Effector memory CD8-positive, alpha-beta T cell (primary cell): ENCODE data around the gene STARD13.
"Not testable (repeated sequence)": the region's sequence is repeated elsewhere in the genome, so short reads cannot be mapped to it uniquely, and the experiment has no call there.

ENCODE experiments used
- ATAC-seq: fragments of 150-1000 bp; cut with Tn5 transposase; replicated peaks from 2 replicates; pipeline ENCODE4 v1.10.0; 2021; ENCODE audit warnings: mild to moderate bottlenecking, moderate library complexity
- DNase-seq, 3 experiments: peaks; one replicate each; pipeline ENCODE4 v3.0.0; 2021
- H3K27ac Mint-ChIP-seq, 2 donors: one replicate each; pipeline ENCODE4 v1.8.0; 2022; ENCODE audit warnings: mild to moderate bottlenecking in 2 of 2, mixed read lengths in 2 of 2, moderate library complexity in 2 of 2
- H3K27me3 Mint-ChIP-seq, 2 donors: one replicate each; pipeline ENCODE4 v1.8.0; 2022; ENCODE audit warnings: mixed read lengths in 2 of 2
- H3K36me3 Mint-ChIP-seq: one replicate; pipeline ENCODE4 v1.8.0; 2022; ENCODE audit warnings: mild to moderate bottlenecking, moderate library complexity, mixed read lengths; ENCODE audit not compliant: insufficient read depth
- H3K4me1 Mint-ChIP-seq, 2 donors: one replicate each; pipeline ENCODE4 v1.8.0; 2022; ENCODE audit warnings: low read depth in 2 of 2, mixed read lengths in 2 of 2
- H3K4me3 Mint-ChIP-seq, 2 donors: one replicate each; pipeline ENCODE4 v1.8.0; 2022; ENCODE audit warnings: mild to moderate bottlenecking in 2 of 2, mixed read lengths in 2 of 2, moderate library complexity in 2 of 2
- H3K9me3 Mint-ChIP-seq, 2 donors: one replicate each; pipeline ENCODE4 v1.8.0; 2022; ENCODE audit warnings: mixed read lengths in 2 of 2

STARD13 gene

GRCh38 chr13:33249894-33250293 lies 35.7 kb downstream of the STARD13 start:
- no peak overlapping the region for H3K4me3 Mint-ChIP-seq
- H3K27me3 Mint-ChIP-seq, result peaks cover 23 to 33% of the 10 kb centered on the region in 2 donors
- ATAC-seq (no peak), DNase-seq (no peak)
- H3K9me3 Mint-ChIP-seq, result no peaks in the 10 kb centered on the region
- H3K36me3 Mint-ChIP-seq, result no peaks in the 10 kb centered on the region
- H3K4me1 Mint-ChIP-seq, result no peaks in the 10 kb centered on the region
- H3K27ac Mint-ChIP-seq, result no peak overlapping the region

DNA sequence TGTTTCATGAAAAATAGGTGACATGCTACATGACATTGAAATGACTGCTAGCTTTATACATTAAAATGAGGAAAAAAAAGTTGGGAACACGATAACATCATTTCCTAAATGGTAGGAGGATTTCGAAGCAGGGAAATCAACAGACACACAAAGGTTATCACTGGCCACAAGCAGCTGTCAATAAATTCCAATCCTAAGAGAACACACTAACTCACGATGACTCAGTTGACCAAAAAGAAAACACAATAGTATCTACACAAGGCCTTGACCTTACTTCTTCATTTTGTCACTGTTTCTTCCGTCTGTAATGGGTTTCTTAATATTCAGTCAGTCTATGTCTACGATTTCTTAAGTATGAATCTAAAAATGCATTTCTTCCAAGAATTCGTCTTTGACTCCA lies 36.5 kb downstream of the STARD13 start:
- no peaks in the 10 kb centered on the region for H3K4me1 Mint-ChIP-seq
- ATAC-seq, result no peak
- no peak overlapping the region for H3K27ac Mint-ChIP-seq
- H3K27me3 Mint-ChIP-seq, result peaks cover 23 to 32% of the 10 kb centered on the region in 2 donors
- H3K9me3 Mint-ChIP-seq, result no peaks in the 10 kb centered on the region
- no peak overlapping the region for H3K4me3 Mint-ChIP-seq
- DNase-seq, result no peak
- H3K36me3 Mint-ChIP-seq, result no peaks in the 10 kb centered on the region

DNA sequence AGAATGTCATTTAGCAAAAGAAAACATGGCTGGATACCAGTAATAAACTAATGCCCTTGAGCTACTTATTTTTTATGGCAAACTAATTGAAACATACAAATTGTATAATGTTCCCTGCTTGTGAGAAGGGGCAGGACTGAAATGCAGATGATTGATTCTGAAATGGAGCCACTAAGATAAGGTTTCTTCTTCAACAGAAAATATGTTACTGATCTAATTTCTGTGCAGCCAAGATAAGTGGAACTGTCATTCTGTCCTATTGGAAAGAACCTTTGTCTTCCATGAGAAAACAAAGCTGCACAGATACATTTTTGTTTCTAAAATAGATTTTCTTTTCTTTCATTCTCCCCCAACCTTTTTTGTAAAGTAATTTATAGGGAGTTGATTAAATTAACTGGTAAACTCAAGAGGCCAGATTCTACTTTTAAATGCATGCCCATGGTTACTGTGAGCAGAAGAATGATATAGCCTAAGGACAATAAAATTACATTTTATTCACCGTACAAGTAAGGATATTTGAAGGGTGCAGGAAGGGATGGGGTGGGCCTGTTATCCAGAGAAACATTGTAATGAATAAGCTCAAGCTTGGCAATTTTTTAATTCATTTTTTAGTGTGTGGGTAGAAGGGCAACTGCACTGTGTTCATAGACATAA lies 39.9 kb downstream of the STARD13 start:
- Mint-ChIP-seq H3K9me3 (no peaks in the 10 kb centered on the region), H3K27me3 (peaks cover 6 to 27% of the 10 kb centered on the region in 2 donors), H3K27ac (no peak overlapping the region), H3K36me3 (no peaks in the 10 kb centered on the region), H3K4me1 (no peaks in the 10 kb centered on the region), H3K4me3 (no peak overlapping the region)
- DNase-seq, result no peak
- no peak for ATAC-seq

DNA sequence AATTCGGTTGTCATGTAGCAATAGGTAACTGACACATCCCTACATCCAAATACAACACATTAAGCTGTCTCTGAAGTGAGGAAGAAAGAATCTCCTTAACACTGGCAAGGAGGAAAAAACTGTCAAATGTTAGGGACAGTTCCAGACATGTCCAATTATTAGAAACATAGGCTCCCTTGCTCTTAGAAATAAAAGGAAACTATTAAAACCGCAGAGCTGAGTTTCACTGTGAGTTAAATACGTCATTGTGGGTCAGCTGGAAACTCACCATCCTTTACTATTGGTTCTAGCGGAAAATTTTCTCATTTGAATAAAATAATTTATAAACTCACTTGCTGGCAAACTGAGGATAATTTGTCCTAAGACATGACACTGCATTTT lies 40.7 kb downstream of the STARD13 start:
- Mint-ChIP-seq H3K36me3 (no peaks in the 10 kb centered on the region), H3K9me3 (no peaks in the 10 kb centered on the region), H3K27ac (no peak overlapping the region), H3K4me3 (no peak overlapping the region), H3K4me1 (no peaks in the 10 kb centered on the region), H3K27me3 (peaks cover 9 to 27% of the 10 kb centered on the region in 2 donors)
- DNase-seq, result no peak
- no peak for ATAC-seq

DNA sequence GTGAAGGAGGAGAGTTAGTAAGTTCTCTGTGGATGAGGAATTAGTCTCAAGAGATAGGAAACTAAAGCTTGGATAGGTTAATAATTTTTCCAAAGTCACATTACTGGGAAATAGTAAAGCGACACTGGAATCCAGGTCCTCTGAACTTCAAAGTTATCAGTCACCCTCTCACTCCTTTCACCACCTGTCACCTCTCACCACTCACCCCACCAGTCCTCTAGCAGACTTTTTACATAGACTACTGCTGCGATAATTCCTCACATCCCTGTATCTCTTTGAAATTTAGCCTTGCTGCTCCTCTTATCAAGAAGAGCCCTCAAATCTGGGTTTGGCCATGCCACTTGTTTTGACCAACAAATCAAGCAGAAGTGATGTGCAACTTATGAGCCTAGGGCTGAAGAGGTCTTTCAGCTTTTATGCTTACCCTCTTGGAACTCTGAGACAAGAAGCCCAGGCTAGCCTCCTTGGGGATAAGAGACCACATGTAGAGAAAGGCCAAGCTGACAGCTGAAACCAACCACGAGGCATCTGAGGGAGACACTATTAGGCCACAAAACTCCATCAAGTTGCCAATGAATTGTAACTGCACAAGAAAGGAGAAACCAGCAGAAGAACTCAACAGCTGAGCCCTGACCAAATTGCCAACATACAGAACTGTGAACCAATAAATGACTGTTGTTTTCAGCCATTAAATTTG lies 41.2 kb downstream of the STARD13 start:
- DNase-seq (no peak), ATAC-seq (no peak)
- Mint-ChIP-seq H3K27ac (no peak overlapping the region), H3K4me1 (no peaks in the 10 kb centered on the region), H3K9me3 (no peaks in the 10 kb centered on the region), H3K36me3 (no peaks in the 10 kb centered on the region), H3K4me3 (no peak overlapping the region), H3K27me3 (peaks cover 14 to 23% of the 10 kb centered on the region in 2 donors)

DNA sequence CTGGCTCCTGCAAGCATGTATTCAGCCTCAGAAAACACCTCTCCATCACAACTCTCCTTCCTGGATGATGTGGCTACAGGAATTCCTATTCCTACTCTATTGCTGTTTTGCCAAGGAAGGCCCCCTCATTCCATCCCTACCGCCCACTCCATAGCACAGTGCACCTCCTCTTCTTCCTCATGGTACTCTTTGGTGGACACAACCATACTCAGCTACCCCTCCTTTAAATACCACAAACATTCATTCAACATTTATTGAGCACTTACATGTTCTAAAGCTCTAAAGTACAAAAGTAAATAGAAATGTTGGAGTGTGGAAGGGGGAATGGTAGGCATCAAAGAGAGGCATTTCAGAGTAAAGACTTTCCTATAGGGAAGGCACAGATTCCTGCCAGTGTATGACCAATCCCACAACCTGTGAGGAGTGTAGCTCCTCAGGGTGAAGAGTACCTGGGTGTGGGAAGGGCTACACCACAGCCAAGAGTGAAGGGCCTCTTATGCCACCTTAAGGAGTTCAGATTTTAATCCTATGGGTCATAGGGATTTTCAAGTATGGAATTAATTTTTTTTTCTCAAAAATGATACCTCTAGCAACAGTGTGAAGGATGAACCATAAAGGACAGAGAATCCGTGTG lies 42.5 kb downstream of the STARD13 start:
- no peak overlapping the region for H3K27ac Mint-ChIP-seq

GRCh38 chr13:33242372-33242771 lies 43.2 kb downstream of the STARD13 start:
- ATAC-seq, DNase-seq, H3K9me3 Mint-ChIP-seq, H3K27ac Mint-ChIP-seq, H3K4me3 Mint-ChIP-seq, H3K36me3 Mint-ChIP-seq, H3K4me1 Mint-ChIP-seq: not testable (repeated sequence)
- H3K27me3 Mint-ChIP-seq, result peaks cover 17 to 23% of the 10 kb centered on the region in 2 donors

More for the DNA sequence above, 42.5 kb downstream of the STARD13 start:
- H3K36me3 Mint-ChIP-seq, result no peaks in the 10 kb centered on the region
- no peak for ATAC-seq
- no peaks in the 10 kb centered on the region for H3K9me3 Mint-ChIP-seq
- no peaks in the 10 kb centered on the region for H3K4me1 Mint-ChIP-seq
- peaks cover 14 to 18% of the 10 kb centered on the region in 2 donors for H3K27me3 Mint-ChIP-seq
- no peak overlapping the region for H3K4me3 Mint-ChIP-seq
- no peak for DNase-seq

DNA sequence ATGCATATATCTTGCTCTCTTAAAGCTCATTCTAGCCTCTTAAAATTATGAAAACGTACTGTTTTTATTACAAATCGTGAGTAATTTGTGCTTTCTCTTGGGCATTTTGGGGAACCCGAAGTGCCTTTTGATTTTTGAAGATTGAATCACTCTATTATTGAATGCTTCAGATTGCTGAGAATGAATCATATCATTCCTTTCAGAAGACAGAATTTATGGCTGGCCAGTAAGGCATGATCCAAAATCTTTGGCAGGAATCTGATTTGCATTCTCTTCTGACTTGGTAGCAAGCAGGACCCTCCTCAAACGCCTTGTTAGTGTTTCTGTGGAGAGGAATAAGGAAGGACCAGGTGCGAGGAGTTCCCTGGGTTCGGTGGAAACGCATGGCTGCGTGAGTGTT lies 49.5 kb downstream of the STARD13 start:
- Mint-ChIP-seq H3K4me1 (no peaks in the 10 kb centered on the region), H3K27ac (no peak overlapping the region), H3K9me3 (no peaks in the 10 kb centered on the region), H3K4me3 (no peak overlapping the region), H3K27me3 (peaks cover 12 to 24% of the 10 kb centered on the region in 2 donors), H3K36me3 (no peaks in the 10 kb centered on the region)
- DNase-seq (no peak), ATAC-seq (no peak)

DNA sequence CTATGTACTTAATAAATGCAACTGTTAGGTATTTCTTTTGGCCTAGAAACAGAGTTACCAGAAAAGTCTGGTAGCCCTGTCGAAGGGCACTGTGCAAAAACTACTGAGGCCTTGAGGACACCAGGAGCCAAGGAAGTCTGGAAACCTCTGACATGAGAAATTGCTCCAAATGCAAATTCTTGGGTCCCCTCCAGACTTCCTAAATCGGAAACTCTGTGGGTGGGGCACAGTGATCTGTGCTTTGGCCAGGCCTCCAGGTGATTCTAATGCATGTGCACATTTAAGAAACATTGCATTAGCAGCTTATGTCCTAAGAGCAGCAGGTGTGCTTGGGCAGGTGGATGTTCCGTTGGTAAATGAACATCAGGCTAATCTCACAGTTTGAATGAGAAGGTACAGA lies 50.0 kb downstream of the STARD13 start:
- H3K9me3 Mint-ChIP-seq, result no peaks in the 10 kb centered on the region
- no peaks in the 10 kb centered on the region for H3K4me1 Mint-ChIP-seq
- H3K27ac Mint-ChIP-seq, result no peak overlapping the region
- DNase-seq (no peak), ATAC-seq (no peak)
- H3K4me3 Mint-ChIP-seq, result no peak overlapping the region
- peaks cover 12 to 24% of the 10 kb centered on the region in 2 donors for H3K27me3 Mint-ChIP-seq
- H3K36me3 Mint-ChIP-seq, result no peaks in the 10 kb centered on the region

DNA sequence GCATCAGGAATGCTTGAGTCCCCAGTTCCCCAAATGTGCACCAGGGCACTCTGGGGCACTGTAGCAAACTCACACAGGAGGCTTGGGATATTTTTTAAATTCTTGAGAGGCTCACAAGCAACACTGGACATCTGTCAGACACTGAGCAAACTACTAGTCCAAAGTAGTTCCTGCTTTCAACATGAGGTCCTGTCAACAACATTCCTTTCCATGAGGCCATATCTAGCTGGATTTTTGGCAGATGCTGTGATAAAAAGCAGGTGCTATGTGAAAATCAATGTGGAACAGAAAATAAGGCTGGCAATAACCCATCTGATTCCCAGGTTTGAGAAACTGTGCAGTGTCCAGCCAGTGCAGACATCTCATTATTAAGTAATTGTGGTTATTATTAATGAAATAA lies 50.5 kb downstream of the STARD13 start:
- DNase-seq, result no peak
- H3K4me3 Mint-ChIP-seq, result no peak overlapping the region
- no peaks in the 10 kb centered on the region for H3K4me1 Mint-ChIP-seq
- ATAC-seq, result no peak
- H3K27me3 Mint-ChIP-seq, result peaks cover 12 to 22% of the 10 kb centered on the region in 2 donors
- H3K9me3 Mint-ChIP-seq, result no peaks in the 10 kb centered on the region
- no peak overlapping the region for H3K27ac Mint-ChIP-seq
- no peaks in the 10 kb centered on the region for H3K36me3 Mint-ChIP-seq

DNA sequence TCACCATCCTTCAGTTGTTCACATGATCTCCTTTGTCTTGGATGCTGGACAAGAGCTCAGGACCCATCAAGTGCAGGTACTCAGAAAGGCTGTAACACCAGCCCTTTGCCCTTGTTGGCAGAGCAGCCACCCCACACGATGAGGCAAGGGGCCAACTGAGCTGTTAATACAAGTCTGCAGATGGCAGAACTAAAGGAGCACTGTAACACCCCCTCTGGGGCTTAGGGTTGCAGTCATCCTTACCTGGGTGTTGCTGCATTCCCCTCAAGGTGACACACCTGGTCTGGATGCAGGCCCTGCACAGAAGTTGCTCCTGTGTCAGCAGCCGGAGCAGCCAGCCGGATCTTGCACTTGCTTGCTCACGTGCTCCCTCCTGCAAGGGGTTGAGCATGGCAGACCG lies 52.0 kb downstream of the STARD13 start:
- Mint-ChIP-seq H3K4me1 (peaks cover 0 to 1% of the 10 kb centered on the region in 2 donors), H3K4me3 (no peak overlapping the region), H3K9me3 (no peaks in the 10 kb centered on the region), H3K36me3 (no peaks in the 10 kb centered on the region), H3K27me3 (peaks cover 12 to 16% of the 10 kb centered on the region in 2 donors), H3K27ac (no peak overlapping the region)
- ATAC-seq, result no peak
- DNase-seq, result no peak

GRCh38 chr13:33232883-33233282 lies 52.7 kb downstream of the STARD13 start:
- no peaks in the 10 kb centered on the region for H3K9me3 Mint-ChIP-seq

DNA sequence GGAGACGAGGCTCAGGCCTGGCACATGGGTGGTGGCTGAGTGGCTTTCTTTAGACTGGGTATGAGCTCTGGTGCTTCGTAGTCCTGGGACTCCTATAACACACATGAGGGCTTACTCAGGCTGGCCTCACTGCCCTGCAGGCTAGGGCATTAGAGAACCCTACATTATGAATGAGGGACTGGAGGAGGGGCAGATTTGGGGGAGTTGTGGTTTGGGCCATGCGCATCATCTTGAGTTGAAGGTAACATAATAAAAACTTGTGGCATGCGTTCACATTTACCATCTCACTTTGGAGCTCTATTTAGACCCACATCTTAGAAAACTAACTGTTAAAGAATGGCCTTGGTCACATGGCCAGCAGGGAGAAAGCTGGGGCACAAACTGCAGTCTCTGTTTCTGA lies 54.2 kb downstream of the STARD13 start:
- peaks cover 4 to 6% of the 10 kb centered on the region in 2 donors for H3K27me3 Mint-ChIP-seq
- H3K9me3 Mint-ChIP-seq, result no peaks in the 10 kb centered on the region
- peaks cover 0 to 1% of the 10 kb centered on the region in 2 donors for H3K4me1 Mint-ChIP-seq
- no peak for ATAC-seq
- no peak for DNase-seq
- H3K36me3 Mint-ChIP-seq, result no peaks in the 10 kb centered on the region
- no peak overlapping the region for H3K27ac Mint-ChIP-seq
- H3K4me3 Mint-ChIP-seq, result no peak overlapping the region

More at GRCh38 chr13:33232883-33233282, 52.7 kb downstream of the STARD13 start:
- DNase-seq, result no peak
- Mint-ChIP-seq H3K27me3 (peaks cover 12 to 16% of the 10 kb centered on the region in 2 donors), H3K4me3 (no peak overlapping the region), H3K36me3 (no peaks in the 10 kb centered on the region), H3K4me1 (peaks cover 0 to 1% of the 10 kb centered on the region in 2 donors), H3K27ac (no peak overlapping the region)
- no peak for ATAC-seq
